ENCODE measurements around the gene ARID4A.
"Not testable (repeated sequence)": the region's sequence is repeated elsewhere in the genome, so short reads cannot be mapped to it uniquely, and the experiment has no call there.

The ARID4A gene

DNA sequence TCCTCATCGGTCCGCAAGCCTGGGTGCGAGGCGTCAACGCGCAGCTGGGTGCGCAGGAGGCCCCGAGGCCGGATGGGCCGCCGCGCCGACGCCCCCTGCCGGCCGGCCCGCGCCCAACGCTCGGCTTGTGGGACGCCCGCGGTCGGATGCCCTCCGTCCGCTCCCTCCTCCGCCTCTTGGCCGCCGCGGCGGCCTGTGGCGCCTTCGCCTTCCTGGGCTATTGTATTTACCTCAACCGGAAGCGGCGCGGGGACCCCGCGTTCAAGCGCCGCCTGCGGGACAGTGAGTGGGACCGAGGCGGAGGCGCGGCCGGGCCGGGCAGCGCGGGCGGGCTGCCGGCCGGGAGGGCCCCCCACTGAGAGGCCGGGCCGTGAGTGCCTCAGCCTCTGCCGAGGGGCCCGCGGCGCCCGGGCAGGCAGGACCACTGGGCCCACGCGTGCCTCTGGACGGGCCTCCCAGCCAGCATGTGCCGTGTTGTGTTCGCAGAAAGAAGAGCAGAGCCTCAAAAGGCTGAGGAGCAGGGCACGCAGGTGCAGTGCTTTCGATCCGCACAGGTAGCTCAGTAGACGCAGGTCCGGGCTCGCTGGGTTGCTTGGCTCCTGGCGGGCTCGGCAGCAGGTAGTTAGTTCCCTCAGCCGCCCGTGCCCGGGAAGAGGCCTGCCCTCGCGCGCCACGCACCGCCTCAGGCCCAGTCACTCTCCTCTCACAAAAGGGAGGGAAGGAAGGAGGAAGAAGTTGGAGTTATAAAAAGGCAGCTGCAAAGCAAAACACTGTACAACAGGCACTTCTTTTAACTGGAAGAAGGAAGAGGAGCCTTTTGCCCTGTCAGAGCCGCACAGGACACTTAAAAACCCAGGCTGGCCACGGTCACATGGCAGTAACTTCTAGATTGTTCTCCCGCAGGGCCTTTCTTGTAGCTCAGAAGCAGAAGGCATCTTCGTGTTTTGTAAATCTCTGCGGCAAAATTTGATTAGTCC is 97.7 kb downstream of the ARID4A start, which contains the start of gene TOMM20L:
TOMM20L (plus strand) TSS at position 119 of the 977 bp plus-strand sequence; CDS start at position 147, 28 bp downstream.
- Histone ChIP-seq H4K20me1 (no peaks in the 10 kb centered on the region), H3K4me1 (peaks cover 13% of the 10 kb centered on the region), H3K9ac (peak within 1 kb of the TSS; percentile 68), H3K27me3 (peaks cover 20% of the 10 kb centered on the region), H3K9me3 (no peaks in the 10 kb centered on the region), H3K4me3 (peak within 1 kb of the TSS; percentile 64), H3K4me2 (peak within 1 kb of the TSS; percentile 86), H3K36me3 (no peaks in the 10 kb centered on the region), H3K27ac (peak within 1 kb of the TSS; percentile 56)
- no peak for TF ChIP-seq Cebpa-rat (IDR thresholded peaks at IDR 0.05)

DNA sequence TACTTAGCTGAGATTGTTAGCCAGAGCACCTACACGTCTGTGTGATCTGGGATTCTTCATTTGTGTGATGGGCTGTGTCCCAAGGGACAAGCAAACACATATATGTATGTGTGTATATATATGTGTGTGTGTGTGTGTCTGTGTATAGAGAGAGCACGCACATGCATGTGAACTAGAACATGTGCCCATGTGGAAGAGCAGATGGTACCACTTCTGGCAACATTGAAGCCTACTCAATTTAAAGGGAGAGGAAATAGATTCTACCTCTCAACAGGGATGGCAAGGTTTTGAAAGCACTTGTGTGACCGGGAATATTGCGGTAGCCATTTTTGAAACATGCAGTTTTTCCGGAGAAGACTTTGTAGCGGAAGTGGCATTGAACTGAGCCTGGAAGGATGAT is 98.8 kb downstream of the ARID4A start:
- Histone ChIP-seq H3K4me2 (no peak overlapping the region), H3K9me3 (no peaks in the 10 kb centered on the region), H3K36me3 (no peaks in the 10 kb centered on the region), H3K9ac (no peak overlapping the region), H3K4me1 (peaks cover 13% of the 10 kb centered on the region), H4K20me1 (no peaks in the 10 kb centered on the region), H3K4me3 (no peak overlapping the region), H3K27ac (no peak overlapping the region), H3K27me3 (peaks cover 20% of the 10 kb centered on the region)
- TF ChIP-seq Cebpa-rat (IDR thresholded peaks at IDR 0.05), result no peak

DNA sequence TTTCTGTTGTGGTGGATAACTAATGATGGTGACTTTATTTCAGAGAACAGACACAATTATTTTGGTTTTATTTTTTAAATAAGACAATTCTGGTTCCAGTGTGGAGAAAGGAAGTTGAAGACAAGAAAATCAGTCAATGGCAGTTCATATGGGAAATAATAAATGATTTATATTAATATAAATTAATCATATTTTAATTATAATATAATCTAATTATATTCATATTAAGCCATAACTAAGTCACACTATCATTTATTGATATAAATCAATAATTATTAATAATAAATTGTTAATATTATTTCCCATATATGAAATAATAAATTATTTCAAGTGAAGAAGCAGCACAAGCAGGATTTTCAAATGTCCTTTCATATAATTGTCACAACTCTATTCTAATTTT is 100.1 kb downstream of the ARID4A start:
- Histone ChIP-seq H4K20me1 (no peaks in the 10 kb centered on the region), H3K27me3 (peaks cover 20% of the 10 kb centered on the region), H3K4me1 (peaks cover 13% of the 10 kb centered on the region), H3K36me3 (no peaks in the 10 kb centered on the region), H3K27ac (no peak overlapping the region), H3K9me3 (no peaks in the 10 kb centered on the region), H3K4me3 (no peak overlapping the region), H3K9ac (no peak overlapping the region), H3K4me2 (no peak overlapping the region)
- TF ChIP-seq Cebpa-rat (IDR thresholded peaks at IDR 0.05), result no peak

DNA sequence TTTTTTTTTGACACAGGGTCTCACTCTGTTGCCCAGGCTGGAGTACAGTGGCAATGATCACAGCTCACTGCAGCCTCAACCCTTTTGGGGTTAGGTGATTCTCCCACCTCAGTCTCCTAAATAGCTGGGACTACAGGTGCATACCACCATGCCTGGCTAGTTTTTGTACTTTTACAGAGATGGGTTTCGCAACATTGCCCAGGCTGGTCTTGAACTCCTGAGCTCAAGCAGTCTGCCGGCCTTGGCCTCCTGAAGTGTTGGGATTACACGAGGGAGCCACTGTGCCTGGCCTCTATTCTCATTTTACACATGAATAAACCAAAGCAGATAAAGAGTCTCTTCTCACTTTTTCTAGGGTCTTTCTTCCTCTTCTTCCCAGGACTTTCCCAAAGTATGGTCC is 100.5 kb downstream of the ARID4A start:
- TF ChIP-seq Cebpa-rat (IDR thresholded peaks at IDR 0.05), result peak; percentile 54; the same call in 1 of the 2 replicates
- H3K4me2 ChIP-seq, result no peak overlapping the region
- H3K4me3 ChIP-seq, result no peak overlapping the region
- peaks cover 13% of the 10 kb centered on the region for H3K4me1 ChIP-seq
- no peaks in the 10 kb centered on the region for H3K9me3 ChIP-seq
- no peak overlapping the region for H3K27ac ChIP-seq
- no peaks in the 10 kb centered on the region for H4K20me1 ChIP-seq
- peaks cover 20% of the 10 kb centered on the region for H3K27me3 ChIP-seq
- H3K36me3 ChIP-seq, result no peaks in the 10 kb centered on the region
- no peak overlapping the region for H3K9ac ChIP-seq

GRCh38 chr14:58401587-58401986 is 103.2 kb downstream of the ARID4A start:
- Histone ChIP-seq H3K4me3 (no peak overlapping the region), H3K4me2 (no peak overlapping the region), H3K27ac (no peak overlapping the region), H3K9ac (no peak overlapping the region), H3K9me3 (no peaks in the 10 kb centered on the region), H3K4me1 (peaks cover under 1% of the 10 kb centered on the region), H4K20me1 (no peaks in the 10 kb centered on the region), H3K36me3 (peaks cover 4% of the 10 kb centered on the region; the same call in 1 of the 2 replicates), H3K27me3 (peaks cover 4% of the 10 kb centered on the region)
- no peak for TF ChIP-seq Cebpa-rat (IDR thresholded peaks at IDR 0.05)

DNA sequence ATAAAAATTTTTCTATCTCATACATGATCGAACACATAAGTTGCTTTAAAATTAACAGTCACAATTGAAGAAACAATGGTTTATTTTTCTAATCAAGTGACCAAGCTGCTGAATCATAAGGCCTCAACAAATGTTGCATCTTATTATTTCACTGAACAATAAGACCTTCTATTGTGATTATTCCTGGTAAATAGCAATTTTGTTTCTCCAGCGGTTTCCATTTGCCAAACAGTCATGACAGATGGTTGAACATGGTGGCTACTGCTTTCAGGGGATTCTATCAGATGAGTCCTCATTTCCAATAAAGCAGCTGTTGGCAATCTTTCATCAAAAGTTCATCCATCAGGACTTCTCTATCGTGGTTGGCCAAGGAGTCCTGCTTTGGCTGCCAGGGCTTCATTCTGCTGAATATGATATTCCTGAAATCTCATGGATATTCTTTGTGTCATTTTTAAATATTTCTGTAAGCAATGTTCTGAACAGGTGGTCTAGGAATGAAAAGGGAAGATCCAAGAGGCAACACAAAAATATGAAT is 110.4 kb downstream of the ARID4A start:
- Histone ChIP-seq H3K4me1 (no peaks in the 10 kb centered on the region), H3K9me3 (no peaks in the 10 kb centered on the region), H3K36me3 (peaks cover 66% of the 10 kb centered on the region), H3K4me3 (no peak overlapping the region), H3K9ac (no peak overlapping the region), H3K4me2 (no peak overlapping the region), H4K20me1 (no peaks in the 10 kb centered on the region; the same call in 1 of the 2 replicates), H3K27me3 (no peaks in the 10 kb centered on the region), H3K27ac (no peak overlapping the region)
- TF ChIP-seq Cebpa-rat (IDR thresholded peaks at IDR 0.05), result no peak

- Histone ChIP-seq H3K9me3 (peaks cover 10% of the 10 kb centered on the region), H3K4me1 (no peaks in the 10 kb centered on the region), H3K27me3 (no peaks in the 10 kb centered on the region), H3K4me2 (no peak overlapping the region), H3K36me3 (peaks cover 85% of the 10 kb centered on the region), H3K9ac (no peak overlapping the region), H4K20me1 (peaks cover 12% of the 10 kb centered on the region), H3K4me3 (no peak overlapping the region), H3K27ac (no peak overlapping the region)
- TF ChIP-seq Cebpa-rat (IDR thresholded peaks at IDR 0.05), result no peak
Observed at GRCh38 chr14:58414845-58415244, 116.5 kb downstream of the ARID4A start.

GRCh38 chr14:58415636-58416547 is 117.5 kb downstream of the ARID4A start:
- Histone ChIP-seq H3K4me3 (no peak overlapping the region), H3K36me3 (peaks cover 85% of the 10 kb centered on the region), H3K27ac (no peak overlapping the region), H3K9ac (no peak overlapping the region), H3K9me3 (peaks cover 10% of the 10 kb centered on the region), H3K4me1 (no peaks in the 10 kb centered on the region), H4K20me1 (peaks cover 17% of the 10 kb centered on the region), H3K27me3 (no peaks in the 10 kb centered on the region), H3K4me2 (no peak overlapping the region)
- TF ChIP-seq Cebpa-rat (IDR thresholded peaks at IDR 0.05), result no peak

DNA sequence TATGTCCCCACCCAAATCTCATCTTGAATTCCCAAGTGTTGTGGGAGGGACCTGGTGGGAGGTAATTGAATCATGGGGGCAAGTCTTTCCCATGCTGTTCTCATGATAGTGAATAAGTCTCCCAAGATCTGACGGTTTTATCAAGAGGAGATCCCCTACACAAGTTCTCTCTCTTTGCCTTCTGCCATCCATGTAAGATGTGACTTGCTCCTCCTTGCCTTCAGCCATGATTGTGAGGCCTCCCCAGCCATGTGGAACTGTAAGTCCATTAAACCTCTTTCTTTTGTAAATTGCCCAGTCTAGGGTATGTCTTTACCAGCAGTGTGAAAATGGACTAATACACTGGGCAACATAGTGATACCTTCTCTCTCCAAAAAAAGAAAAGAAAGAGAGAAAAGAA is 118.6 kb downstream of the ARID4A start:
- peaks cover 25% of the 10 kb centered on the region for H4K20me1 ChIP-seq
- not testable (repeated sequence) for H3K9me3 ChIP-seq, H3K4me3 ChIP-seq, H3K9ac ChIP-seq, H3K4me1 ChIP-seq, H3K4me2 ChIP-seq, H3K27ac ChIP-seq, H3K27me3 ChIP-seq
- peaks cover 85% of the 10 kb centered on the region for H3K36me3 ChIP-seq

All from BLaER1 (cell line).